Ascending aorta (tissue), 2 donors: ENCODE results near the gene DENND5A. TPM values are rescaled to one million over a fixed set of nuclear protein-coding genes. Genes with fewer than 3 reads are reported as not detected.
A peak's percentile ranks its signal among the peaks of the same experiment; 100 is the strongest.

Experiments used
- DNase-seq, 2 donors: peaks; one replicate each; pipeline ENCODE4 v3.0.0-alpha.2; 2019; ENCODE audit warnings: low spot score in 2 of 2
- H3K27ac ChIP-seq, 2 donors: fragments of 200-600 bp; sonication (generic); one replicate each; pipeline ENCODE4 v1.5.1; 2016 to 2017; ENCODE audit warnings: mild to moderate bottlenecking in 1 of 2
- H3K27me3 ChIP-seq: fragments of 200-600 bp; sonication (generic); one replicate; pipeline ENCODE4 v1.5.1; 2017
- H3K36me3 ChIP-seq, 2 donors: fragments of 200-600 bp; sonication (generic); one replicate each; pipeline ENCODE4 v1.5.1; 2016
- H3K4me1 ChIP-seq, 2 donors: fragments of 200-600 bp; sonication (generic); one replicate each; pipeline ENCODE4 v1.5.1; 2016 to 2017; ENCODE audit warnings: mild to moderate bottlenecking in 1 of 2
- H3K4me3 ChIP-seq, 2 donors: fragments of 200-600 bp; sonication (generic); one replicate each; pipeline ENCODE4 v1.5.1; 2016 to 2017; ENCODE audit warnings: mild to moderate bottlenecking in 1 of 2
- H3K9me3 ChIP-seq, 2 donors: fragments of 200-600 bp; sonication (generic); one replicate each; pipeline ENCODE4 v1.5.1; 2016
- CTCF ChIP-seq, 3 experiments: fragments of 200-600 bp in 2 of 3; fragments of 450-650 bp in 1 of 3; sonication (generic) in 2 of 3; IDR thresholded peaks; one replicate each; pipeline ENCODE4 v1.5.1; 2016 to 2019; ENCODE audit warnings: antibody characterized with exemption in 3 of 3, mild to moderate bottlenecking in 1 of 3, moderate library complexity in 1 of 3
- intact Hi-C: fragments of 100-400 bp; cut with DNase I; formaldehyde crosslinking; loops from one replicate; pipeline ENCODE4 v1.15.1; 2023
- total RNA-seq: library from RNA; depleted of rRNA; stranded (reverse); fragments of >200 nt; gene quantifications from one replicate; pipeline ENCODE4 v1.1.0, GENCODE V29; 2016

Gene DENND5A
- total RNA-seq, 1 donor from 2014 or later: 111 TPM

- TF ChIP-seq CTCF (IDR thresholded peaks at IDR 0.05): no peak
- DNase-seq: no peak
- no peak overlapping the region for H3K27ac ChIP-seq
- no peaks in the 10 kb centered on the region for H3K4me1 ChIP-seq
- no peaks in the 10 kb centered on the region for H3K9me3 ChIP-seq
- no peak overlapping the region for H3K4me3 ChIP-seq
- no peaks in the 10 kb centered on the region for H3K36me3 ChIP-seq
- H3K27me3 ChIP-seq: no peaks in the 10 kb centered on the region
- intact Hi-C loops: no loop called here
Measured at GRCh38 chr11:9096427-9096826, 168.7 kb downstream of the DENND5A start.

- Histone ChIP-seq H3K9me3 (no peaks in the 10 kb centered on the region), H3K27ac (no peak overlapping the region), H3K4me1 (no peaks in the 10 kb centered on the region), H3K27me3 (no peaks in the 10 kb centered on the region), H3K4me3 (no peak overlapping the region), H3K36me3 (no peaks in the 10 kb centered on the region)
- no peak for DNase-seq
- intact Hi-C loops: no loop called here
- TF ChIP-seq CTCF (IDR thresholded peaks at IDR 0.05): no peak
Measured at GRCh38 chr11:9095421-9095820, 169.7 kb downstream of the DENND5A start.

- Histone ChIP-seq H3K36me3 (no peaks in the 10 kb centered on the region), H3K9me3 (no peaks in the 10 kb centered on the region), H3K4me3 (no peak overlapping the region), H3K4me1 (no peaks in the 10 kb centered on the region), H3K27ac (no peak overlapping the region), H3K27me3 (no peaks in the 10 kb centered on the region)
- intact Hi-C loops: no loop called here
- no peak for TF ChIP-seq CTCF (IDR thresholded peaks at IDR 0.05)
- DNase-seq: no peak
Measured at GRCh38 chr11:9094420-9094819, 170.7 kb downstream of the DENND5A start.

- no peaks in the 10 kb centered on the region for H3K27me3 ChIP-seq
Measured at GRCh38 chr11:9092853-9093778, 172.0 kb downstream of the DENND5A start.

GRCh38 chr11:9092072-9092471 lies 173.1 kb downstream of the DENND5A start:
- Histone ChIP-seq H3K36me3 (no peaks in the 10 kb centered on the region), H3K9me3 (no peaks in the 10 kb centered on the region), H3K4me1 (no peaks in the 10 kb centered on the region), H3K4me3 (peak overlapping the region; percentile 64 to 68), H3K27ac (no peak overlapping the region), H3K27me3 (no peaks in the 10 kb centered on the region)
- no peak for DNase-seq
- TF ChIP-seq CTCF (IDR thresholded peaks at IDR 0.05): no peak
- intact Hi-C loops: no loop called here

More at GRCh38 chr11:9092853-9093778, 172.0 kb downstream of the DENND5A start:
- intact Hi-C loops: no loop called here
- Histone ChIP-seq H3K27ac (no peak overlapping the region), H3K36me3 (no peaks in the 10 kb centered on the region), H3K9me3 (no peaks in the 10 kb centered on the region), H3K4me1 (no peaks in the 10 kb centered on the region), H3K4me3 (no peak overlapping the region)
- DNase-seq: no peak
- no peak for TF ChIP-seq CTCF (IDR thresholded peaks at IDR 0.05)
